ENCODE results near the gene ZBTB42.

Gene ZBTB42

GRCh38 chr14:104844306-104845032, 43.6 kb downstream of the ZBTB42 start:
- DNase-seq: no peak

GRCh38 chr14:104845033-104845666, 44.2 kb downstream of the ZBTB42 start:
- DNase-seq: no peak

- no peak for DNase-seq
Measured at GRCh38 chr14:104845834-104846441, 45.0 kb downstream of the ZBTB42 start.

- no peak for DNase-seq
Measured at GRCh38 chr14:104852280-104852663, 51.4 kb downstream of the ZBTB42 start.
